Tongue (tissue), 2 donors: ENCODE data around the gene MSL1. TPM values are rescaled to one million over a fixed set of nuclear protein-coding genes. Genes with fewer than 3 reads are reported as not detected.

Experiments
- DNase-seq: peaks from one replicate; pipeline ENCODE4 v3.0.0-alpha.2; 2015
- total RNA-seq: library from RNA; depleted of rRNA; stranded (reverse); fragments of >200 nt; gene quantifications from one replicate; pipeline ENCODE4 v1.2.3, GENCODE V29; 2014

The MSL1 gene
- total RNA-seq, 1 donor from 2014 or later, result 70.4 TPM

GRCh38 chr17:40174514-40174913 lies 52.7 kb downstream of the MSL1 start:
- no peak for DNase-seq

- peak; percentile 33 for DNase-seq
Observed at GRCh38 chr17:40175928-40176753, 54.4 kb downstream of the MSL1 start.

DNA sequence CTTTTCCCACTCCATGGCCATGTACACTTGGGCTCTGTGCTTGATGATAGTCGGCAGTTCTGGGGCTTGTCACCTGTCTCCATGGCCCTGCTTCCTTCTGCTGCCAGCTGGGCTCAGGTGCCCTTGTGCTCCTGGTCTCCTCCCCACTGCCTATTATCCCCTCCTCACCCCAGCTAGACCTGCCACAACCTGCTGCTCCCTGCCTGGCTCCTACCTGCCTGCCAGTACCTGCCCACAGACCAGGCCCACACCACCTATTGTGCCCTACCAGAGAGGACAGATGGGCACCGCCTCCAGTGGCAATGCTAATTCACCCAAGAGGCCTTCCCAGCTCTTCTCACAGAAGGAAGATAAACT lies 55.0 kb downstream of the MSL1 start:
- peak; percentile 31 for DNase-seq

DNA sequence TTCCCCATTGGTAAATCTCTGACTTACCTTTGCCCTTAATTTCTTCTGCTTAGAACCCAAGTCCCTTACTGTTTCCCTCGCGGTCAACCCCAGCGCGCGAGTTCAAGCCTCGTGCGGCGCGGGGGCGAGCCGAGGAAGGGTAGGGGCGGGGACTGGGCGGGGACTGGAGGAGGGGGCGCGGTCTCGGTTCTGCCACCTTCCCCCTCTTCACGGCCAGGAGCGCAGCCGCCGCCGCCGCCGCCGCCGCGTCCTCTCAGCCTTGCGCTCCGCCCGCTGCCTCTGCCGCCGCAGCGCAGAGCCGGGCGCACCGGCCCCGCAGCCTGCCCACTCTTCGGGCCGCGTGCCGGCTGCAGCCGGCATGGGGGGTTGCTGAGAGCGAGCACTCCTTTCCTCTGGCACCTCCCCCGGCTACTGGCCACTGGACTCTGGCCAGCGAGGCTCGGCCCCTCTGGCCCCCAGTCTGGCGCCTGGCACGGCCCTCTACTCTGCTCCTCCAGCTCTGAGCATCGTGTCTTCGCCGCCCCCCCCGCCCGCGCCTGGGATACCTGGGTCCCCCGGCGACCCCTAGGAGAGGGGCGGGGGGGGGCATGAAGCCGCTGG lies 55.6 kb downstream of the MSL1 start, which contains the start of gene RAPGEFL1:
TSS of gene RAPGEFL1 (plus strand) at position 196 of the 600 bp plus-strand sequence. CDS start at position 588, 392 bp downstream.
- DNase-seq, result peak; percentile 83

GRCh38 chr17:40178021-40178601 lies 56.3 kb downstream of the MSL1 start:
- DNase-seq, result no peak

DNA sequence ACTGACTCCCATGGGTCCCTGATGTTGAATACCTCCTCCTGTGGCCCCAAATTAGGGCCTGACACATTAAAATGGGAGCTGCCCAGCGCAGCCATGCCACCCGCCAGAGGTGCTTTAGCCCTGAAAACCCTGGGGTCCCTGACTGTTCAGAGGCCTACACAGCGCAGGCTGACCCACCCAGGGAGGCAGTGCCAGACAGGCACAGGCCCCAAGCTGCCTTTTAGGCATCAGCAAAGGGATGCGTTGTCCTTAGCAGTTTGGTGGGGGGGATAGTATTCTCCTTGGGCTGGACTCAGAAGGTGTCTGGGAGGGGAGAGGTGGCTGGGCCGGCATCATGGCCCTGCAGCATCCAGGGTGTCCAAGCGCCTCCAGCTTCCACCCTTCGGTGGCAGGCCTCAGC lies 56.9 kb downstream of the MSL1 start:
- no peak for DNase-seq

DNA sequence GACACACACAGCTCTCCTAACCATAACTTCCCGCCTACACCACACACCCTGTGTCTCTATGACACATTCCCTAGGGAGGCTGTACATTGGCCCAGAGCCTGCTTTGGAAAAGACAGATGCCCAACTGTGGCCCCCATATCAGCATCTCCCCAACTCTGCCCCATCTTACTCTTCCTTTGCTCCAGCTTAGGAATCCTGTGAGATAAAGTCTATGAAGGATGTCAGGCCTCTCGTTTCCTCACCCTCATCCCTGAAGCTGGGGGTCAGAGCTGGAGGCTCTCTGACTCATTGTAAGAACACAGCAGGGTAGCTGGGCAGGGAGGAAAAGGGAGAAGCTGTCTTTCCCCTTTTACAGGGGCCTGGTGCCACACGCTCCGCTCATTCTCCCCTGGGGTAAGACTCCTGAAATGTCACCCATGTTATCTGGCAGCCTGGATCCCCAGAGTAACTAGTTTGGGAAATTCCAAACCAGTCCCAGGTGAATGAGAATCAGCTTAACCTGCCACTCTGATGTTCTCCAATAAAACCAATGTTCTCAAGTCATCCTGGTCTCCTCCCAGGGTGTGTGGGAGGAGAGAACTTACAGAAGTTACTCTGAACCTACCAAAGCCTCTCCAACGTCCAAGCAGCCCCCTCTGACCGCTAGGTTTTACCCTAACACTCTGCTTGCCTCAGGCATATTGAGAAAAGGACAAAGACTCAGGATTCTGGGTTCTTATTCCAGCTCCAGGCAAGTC lies 58.3 kb downstream of the MSL1 start:
- no peak for DNase-seq

DNA sequence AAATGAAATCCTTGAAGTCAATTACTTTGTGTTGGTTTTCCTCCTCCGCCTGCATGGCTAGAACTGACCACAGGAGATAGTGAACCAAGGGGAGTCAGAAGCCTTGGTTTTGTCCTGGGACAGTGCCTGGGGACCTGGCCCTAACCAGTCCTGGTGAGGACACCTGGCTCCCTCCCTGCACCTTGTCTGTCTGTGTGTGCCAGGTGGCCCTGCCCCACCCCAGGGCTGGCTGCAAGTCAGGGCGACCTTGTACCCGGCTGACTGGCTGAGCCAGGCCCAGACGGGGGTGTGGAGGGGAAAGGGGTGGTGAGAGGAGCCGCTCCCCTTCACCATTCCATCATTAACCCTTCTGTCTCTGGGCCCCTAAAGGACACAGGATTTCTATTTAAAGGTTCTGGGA lies 58.9 kb downstream of the MSL1 start:
- DNase-seq, result no peak

GRCh38 chr17:40181205-40181604 lies 59.4 kb downstream of the MSL1 start:
- peak; percentile 63 for DNase-seq

- no peak for DNase-seq
Observed at GRCh38 chr17:40182606-40183005, 60.8 kb downstream of the MSL1 start.

Other genes starting within 250 kb of the MSL1 start
- 8.2 TPM for gene GSDMB, start 203.3 kb upstream of the MSL1 start, total RNA-seq
- gene ORMDL3, start 194.4 kb upstream of the MSL1 start, total RNA-seq, result 38.1 TPM
- gene LRRC3C, start 194.2 kb upstream of the MSL1 start, total RNA-seq, result not detected
- not detected for gene GSDMA, start 159.0 kb upstream of the MSL1 start, total RNA-seq
- gene PSMD3, start 141.2 kb upstream of the MSL1 start, total RNA-seq, result 65.9 TPM
- gene CSF3, start 106.5 kb upstream of the MSL1 start, total RNA-seq, result not detected
- gene MED24, start 67.6 kb upstream of the MSL1 start, total RNA-seq, result 66.0 TPM
- gene THRA, start 59.0 kb upstream of the MSL1 start, total RNA-seq, result 63.7 TPM
- gene NR1D1, start 21.4 kb upstream of the MSL1 start, total RNA-seq, result 2.4 TPM
- gene CASC3, start 18.6 kb downstream of the MSL1 start, total RNA-seq, result 47.2 TPM
- gene RAPGEFL1, start 55.5 kb downstream of the MSL1 start, total RNA-seq, result 48.0 TPM
- gene WIPF2, start 97.3 kb downstream of the MSL1 start, total RNA-seq, result 6.9 TPM
- gene CDC6, start 165.9 kb downstream of the MSL1 start, total RNA-seq, result 4.4 TPM
- 33.3 TPM for gene RARA, start 187.2 kb downstream of the MSL1 start, total RNA-seq
- 0.82 TPM for gene GJD3, start 242.8 kb downstream of the MSL1 start, total RNA-seq